GM23248 (cell line): Measurements from ENCODE around the gene COPS6.

Experiments
- EZH2 ChIP-seq: fragments of 200-600 bp; sonication (generic); IDR thresholded peaks from 2 replicates; pipeline ENCODE4 v1.6.1; 2018; ENCODE audit warnings: antibody characterized with exemption, mild to moderate bottlenecking; ENCODE audit not compliant: insufficient read depth, poor library complexity, severe bottlenecking
- EZH2phosphoT487 ChIP-seq: fragments of 200-600 bp; sonication (generic); IDR thresholded peaks from 2 replicates; pipeline ENCODE4 v1.6.1; 2018; ENCODE audit warnings: antibody characterized with exemption, moderate library complexity, mild to moderate bottlenecking, low read depth; ENCODE audit not compliant: insufficient read depth

DNA sequence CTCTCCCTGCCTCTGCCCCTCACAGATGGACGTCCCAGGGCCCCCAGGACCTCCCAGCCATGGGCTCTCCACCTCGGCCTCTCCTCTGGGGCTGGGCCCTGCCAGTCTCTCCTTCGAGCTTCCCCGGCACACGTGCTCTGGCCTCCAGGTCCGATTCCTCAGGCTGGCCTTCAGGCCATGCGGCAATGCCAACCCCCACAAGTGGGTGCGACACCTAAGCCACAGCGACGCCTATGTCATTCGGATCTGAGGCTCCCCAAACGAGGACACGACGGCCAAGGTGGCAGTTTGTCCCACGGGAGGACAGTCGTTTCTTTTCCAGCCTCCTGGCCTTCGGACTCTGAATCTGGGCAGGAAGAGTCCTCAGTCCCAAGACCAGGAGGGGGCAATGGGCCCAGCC is 17.9 kb downstream of the COPS6 start:
- TF ChIP-seq EZH2phosphoT487 (no peak), EZH2 (no peak)
